ENCODE measurements around the gene IL10.
A peak's percentile ranks its signal among the peaks of the same experiment; 100 is the strongest.

The IL10 gene

DNA sequence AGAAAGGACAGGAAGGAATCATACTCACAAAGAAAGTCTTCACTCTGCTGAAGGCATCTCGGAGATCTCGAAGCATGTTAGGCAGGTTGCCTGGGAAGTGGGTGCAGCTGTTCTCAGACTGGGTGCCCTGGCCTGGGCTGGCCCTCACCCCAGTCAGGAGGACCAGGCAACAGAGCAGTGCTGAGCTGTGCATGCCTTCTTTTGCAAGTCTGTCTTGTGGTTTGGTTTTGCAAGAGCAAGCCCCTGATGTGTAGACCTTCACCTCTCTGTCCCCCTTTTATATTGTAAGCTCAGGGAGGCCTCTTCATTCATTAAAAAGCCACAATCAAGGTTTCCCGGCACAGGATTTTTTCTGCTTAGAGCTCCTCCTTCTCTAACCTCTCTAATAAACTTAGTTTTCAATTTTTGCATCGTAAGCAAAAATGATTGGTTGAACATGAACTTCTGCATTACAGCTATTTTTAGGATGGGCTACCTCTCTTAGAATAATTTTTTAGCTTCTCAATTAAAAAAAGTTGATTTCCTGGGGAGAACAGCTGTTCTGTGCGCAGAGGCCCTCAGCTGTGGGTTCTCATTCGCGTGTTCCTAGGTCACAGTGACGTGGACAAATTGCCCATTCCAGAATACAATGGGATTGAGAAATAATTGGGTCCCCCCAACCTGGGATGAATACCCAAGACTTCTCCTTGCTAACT, at the start of gene IL10:
IL10 (minus strand) TSS at position 252 of the 695 bp plus-strand sequence; CDS start at position 193, 59 bp downstream.
- Mint-ChIP-seq H3K27ac (ENCODE audit: low read depth) (peak within 1 kb of the TSS; percentile 73), H3K27me3 (no peaks in the 10 kb centered on the region), H3K4me3 (peak within 1 kb of the TSS; percentile 47), H3K9me3 (no peaks in the 10 kb centered on the region), H3K4me1 (peaks cover 60% of the 10 kb centered on the region), H3K36me3 (ENCODE audit: insufficient read depth) (peaks cover 2% of the 10 kb centered on the region)
- no peak for ATAC-seq (replicated peaks; ENCODE audit: extremely low read depth, poor library complexity, severe bottlenecking)
- no peak for DNase-seq (ENCODE audit: low spot score in 2 of 2)

DNA sequence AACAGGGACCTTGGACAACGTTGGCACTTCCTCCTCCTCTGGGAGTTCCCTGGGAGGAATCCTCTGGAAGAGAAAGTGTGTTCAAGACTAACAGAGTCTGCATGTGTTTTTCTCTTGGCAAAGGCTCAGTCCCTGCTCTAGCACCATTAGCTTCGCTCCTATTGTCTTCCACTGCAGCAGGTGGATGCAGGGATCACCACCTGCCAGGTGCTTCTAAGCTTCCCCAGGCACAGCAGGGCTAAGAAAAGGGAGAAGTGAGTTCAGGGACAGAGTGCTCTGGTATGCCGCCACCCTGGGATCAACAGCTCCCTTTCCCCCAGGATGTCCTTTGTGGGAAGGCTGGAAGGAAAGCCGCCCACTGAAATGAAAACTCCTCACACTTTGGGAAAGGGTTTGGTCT, 49.2 kb upstream of the IL10 start:
- Mint-ChIP-seq H3K9me3 (no peaks in the 10 kb centered on the region), H3K36me3 (ENCODE audit: insufficient read depth) (peaks cover 1% of the 10 kb centered on the region), H3K4me3 (no peak overlapping the region), H3K27ac (ENCODE audit: low read depth) (no peak overlapping the region), H3K27me3 (no peaks in the 10 kb centered on the region), H3K4me1 (peaks cover 18% of the 10 kb centered on the region)
- no peak for ATAC-seq (replicated peaks; ENCODE audit: extremely low read depth, poor library complexity, severe bottlenecking)
- no peak for DNase-seq (ENCODE audit: low spot score in 2 of 2)

DNA sequence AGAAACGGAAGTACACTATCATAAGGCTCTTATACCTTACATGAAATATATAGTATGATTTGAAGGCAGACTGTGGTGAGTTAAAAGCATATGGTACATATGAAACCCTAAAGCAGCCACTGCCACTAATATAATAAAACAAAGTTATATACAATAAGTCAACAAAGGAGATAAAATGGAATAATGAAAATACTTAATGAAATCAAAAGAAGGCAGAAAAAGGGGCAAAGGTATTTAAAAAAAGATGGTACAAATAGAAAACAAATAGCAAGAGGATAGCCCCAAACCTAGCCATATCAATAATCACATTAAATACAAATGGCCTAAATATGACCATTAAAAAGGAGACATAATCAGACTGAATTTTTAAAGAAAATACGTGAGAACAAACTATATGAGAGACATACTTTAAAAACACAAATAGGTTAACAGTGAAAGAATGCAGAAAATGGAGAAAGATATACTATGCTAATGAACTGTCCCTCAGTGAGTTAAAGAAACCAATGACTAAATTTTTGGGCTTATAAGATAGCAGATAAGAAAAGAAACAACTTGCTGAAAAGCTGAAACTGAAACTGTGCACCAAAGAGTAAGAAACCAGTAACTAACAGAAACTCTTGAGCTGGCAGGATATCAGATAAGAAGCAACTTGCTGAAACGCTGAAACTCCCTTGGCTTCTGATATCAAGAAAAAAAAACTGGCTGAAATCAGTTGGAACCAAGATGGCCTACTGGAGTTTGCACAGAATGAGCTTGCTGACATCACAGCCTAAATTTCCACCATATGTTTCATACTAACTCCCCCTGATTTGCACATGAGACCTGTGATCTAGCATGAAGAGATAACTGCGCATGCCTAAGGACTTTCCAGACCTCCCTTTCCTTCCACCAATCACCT, 44.3 kb upstream of the IL10 start:
- H3K4me1 Mint-ChIP-seq, result peaks cover 15% of the 10 kb centered on the region
- H3K36me3 Mint-ChIP-seq (ENCODE audit: insufficient read depth), result no peaks in the 10 kb centered on the region
- H3K27me3 Mint-ChIP-seq, result no peaks in the 10 kb centered on the region
- H3K9me3 Mint-ChIP-seq, result no peaks in the 10 kb centered on the region
- H3K27ac Mint-ChIP-seq (ENCODE audit: low read depth), result peak overlapping the region; percentile 75
- ATAC-seq (replicated peaks; ENCODE audit: extremely low read depth, poor library complexity, severe bottlenecking) (peak; percentile 85), DNase-seq (ENCODE audit: low spot score in 2 of 2) (no peak)
- peak overlapping the region; percentile 40 for H3K4me3 Mint-ChIP-seq

DNA sequence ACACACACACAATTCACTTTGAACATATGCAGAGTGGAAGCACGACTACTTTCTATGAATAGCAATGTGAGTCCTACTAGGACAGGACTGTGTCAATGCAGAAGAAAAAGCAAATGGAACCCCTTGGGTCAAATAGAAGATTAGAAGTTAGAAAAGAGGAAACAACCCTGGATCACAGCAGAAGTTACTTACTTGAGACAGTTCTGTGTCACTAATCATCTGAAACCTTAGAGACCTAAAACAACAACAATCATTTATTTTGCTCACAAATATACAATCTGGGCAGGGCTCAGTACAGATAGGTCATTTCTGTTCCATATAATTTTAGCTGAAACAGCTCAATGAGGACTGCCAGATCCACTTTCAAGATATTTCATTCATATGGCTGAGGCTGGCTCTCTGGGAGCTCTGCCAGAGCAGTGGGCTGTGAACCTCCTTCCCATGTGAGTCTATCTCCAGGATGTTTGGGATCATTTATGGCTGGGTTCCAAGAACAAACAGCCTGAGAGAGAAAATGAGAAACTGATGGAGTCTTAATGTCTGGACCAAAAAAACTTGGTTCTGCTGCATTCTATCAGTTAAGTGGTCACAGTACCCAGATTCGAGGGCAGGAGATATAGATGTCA, 42.5 kb upstream of the IL10 start:
- ATAC-seq (replicated peaks; ENCODE audit: extremely low read depth, poor library complexity, severe bottlenecking) (peak; percentile 8), DNase-seq (ENCODE audit: low spot score in 2 of 2) (no peak)
- H3K27ac Mint-ChIP-seq (ENCODE audit: low read depth), result no peak overlapping the region
- no peaks in the 10 kb centered on the region for H3K36me3 Mint-ChIP-seq (ENCODE audit: insufficient read depth)
- H3K9me3 Mint-ChIP-seq, result no peaks in the 10 kb centered on the region
- no peaks in the 10 kb centered on the region for H3K27me3 Mint-ChIP-seq
- no peak overlapping the region for H3K4me3 Mint-ChIP-seq
- peaks cover 15% of the 10 kb centered on the region for H3K4me1 Mint-ChIP-seq

DNA sequence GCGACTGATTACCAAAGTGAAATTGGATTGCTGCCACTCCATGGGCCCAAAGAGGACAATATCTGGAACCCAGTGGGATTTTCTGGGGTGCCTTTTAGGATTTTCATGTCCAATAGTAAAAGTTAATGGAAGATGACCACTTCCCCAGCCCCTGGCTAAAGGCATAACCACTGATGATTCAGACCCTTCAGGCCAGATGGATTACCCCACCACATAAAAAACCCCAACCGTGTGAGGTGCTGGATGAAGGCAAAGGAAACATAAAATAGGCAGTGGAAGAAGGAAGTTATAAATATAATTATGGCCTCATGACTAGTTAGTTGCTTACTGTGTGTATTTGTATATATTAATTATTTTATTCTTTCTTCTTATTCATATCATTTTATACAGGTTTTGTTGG, 40.2 kb upstream of the IL10 start:
- Mint-ChIP-seq H3K4me3 (no peak overlapping the region), H3K9me3 (no peaks in the 10 kb centered on the region), H3K27ac (ENCODE audit: low read depth) (no peak overlapping the region), H3K27me3 (no peaks in the 10 kb centered on the region), H3K4me1 (peaks cover 25% of the 10 kb centered on the region), H3K36me3 (ENCODE audit: insufficient read depth) (peaks cover 2% of the 10 kb centered on the region)
- no peak for ATAC-seq (replicated peaks; ENCODE audit: extremely low read depth, poor library complexity, severe bottlenecking)
- DNase-seq (ENCODE audit: low spot score in 2 of 2), result no peak

DNA sequence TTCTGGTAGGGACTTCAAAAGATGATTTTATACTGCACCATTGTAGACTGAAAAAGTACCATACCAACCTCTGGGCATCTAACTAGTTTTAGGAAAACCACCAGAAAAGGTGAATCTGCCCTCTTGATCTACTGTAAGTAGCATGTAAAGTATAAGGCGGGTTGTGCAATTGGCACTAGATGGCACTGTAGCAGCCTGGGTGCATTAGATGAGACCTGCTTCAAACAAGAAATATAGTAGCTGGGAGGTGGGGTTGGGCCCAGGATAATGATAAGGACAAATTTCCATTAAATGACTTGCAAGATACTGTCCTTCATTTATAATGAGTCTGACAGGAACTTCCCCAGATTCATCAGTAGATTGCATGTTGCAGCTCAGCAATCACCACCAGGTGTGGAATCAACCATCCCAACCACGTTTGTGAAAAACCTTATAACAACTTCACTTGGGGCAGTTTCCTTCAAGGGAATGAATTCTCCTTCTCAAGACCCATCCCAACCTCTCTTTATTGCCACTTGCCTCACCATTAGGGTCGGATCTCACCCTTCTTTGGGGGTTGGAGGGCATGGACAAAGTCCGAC, 37.3 kb upstream of the IL10 start:
- Mint-ChIP-seq H3K27me3 (no peaks in the 10 kb centered on the region), H3K4me3 (no peak overlapping the region), H3K9me3 (no peaks in the 10 kb centered on the region), H3K4me1 (peaks cover 20% of the 10 kb centered on the region), H3K36me3 (ENCODE audit: insufficient read depth) (peaks cover 2% of the 10 kb centered on the region), H3K27ac (ENCODE audit: low read depth) (no peak overlapping the region)
- ATAC-seq (replicated peaks; ENCODE audit: extremely low read depth, poor library complexity, severe bottlenecking) (peak; percentile 35), DNase-seq (ENCODE audit: low spot score in 2 of 2) (no peak)

DNA sequence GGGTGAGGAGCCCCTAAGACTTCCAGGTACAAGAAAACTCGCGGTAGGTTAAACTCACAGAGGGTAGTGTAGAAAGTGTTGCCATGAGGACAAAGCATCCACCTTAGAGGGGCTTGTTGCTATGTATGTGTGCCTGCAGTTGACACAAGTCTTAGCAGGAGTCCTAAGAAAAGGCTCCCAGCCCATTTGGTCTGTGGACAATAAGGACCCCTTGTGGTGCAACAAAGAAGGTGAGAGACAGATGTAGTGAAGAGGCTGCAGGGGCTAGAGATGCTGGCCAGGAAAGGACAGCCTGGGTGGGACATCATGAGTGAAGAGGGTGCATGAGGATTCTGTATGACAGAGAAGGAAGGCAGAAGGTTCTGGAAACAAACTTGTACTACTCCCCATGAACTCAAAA, 36.3 kb upstream of the IL10 start:
- Mint-ChIP-seq H3K4me3 (no peak overlapping the region), H3K9me3 (no peaks in the 10 kb centered on the region), H3K4me1 (peaks cover 29% of the 10 kb centered on the region), H3K27ac (ENCODE audit: low read depth) (peak overlapping the region; percentile 63), H3K36me3 (ENCODE audit: insufficient read depth) (peaks cover 2% of the 10 kb centered on the region), H3K27me3 (no peaks in the 10 kb centered on the region)
- ATAC-seq (replicated peaks; ENCODE audit: extremely low read depth, poor library complexity, severe bottlenecking) (peak; percentile 75), DNase-seq (ENCODE audit: low spot score in 2 of 2) (peak in 1 of 2 donors; percentile 42)

DNA sequence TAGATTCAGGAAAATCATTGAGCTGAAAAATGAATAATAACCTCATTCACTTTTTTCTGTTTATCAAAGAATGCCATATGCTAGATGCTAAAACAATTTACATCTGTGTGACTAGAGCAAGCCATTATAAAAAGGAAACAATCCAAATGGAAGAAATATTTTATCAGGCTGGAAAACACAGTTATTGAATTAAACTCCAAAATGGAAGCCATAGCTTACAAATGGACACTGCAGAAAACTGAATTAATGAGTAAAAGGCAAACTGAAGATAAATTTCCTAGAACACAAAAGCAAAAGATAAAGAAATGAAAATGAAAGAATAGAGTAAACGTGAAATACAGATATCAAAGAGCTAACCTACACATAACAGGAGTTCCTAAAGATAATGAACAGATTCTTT, 33.1 kb upstream of the IL10 start:
- ATAC-seq (replicated peaks; ENCODE audit: extremely low read depth, poor library complexity, severe bottlenecking) (no peak), DNase-seq (ENCODE audit: low spot score in 2 of 2) (no peak)
- Mint-ChIP-seq H3K27me3 (no peaks in the 10 kb centered on the region), H3K9me3 (no peaks in the 10 kb centered on the region), H3K36me3 (ENCODE audit: insufficient read depth) (peaks cover 7% of the 10 kb centered on the region), H3K4me1 (peaks cover 52% of the 10 kb centered on the region), H3K27ac (ENCODE audit: low read depth) (peak overlapping the region; percentile 88), H3K4me3 (no peak overlapping the region)

DNA sequence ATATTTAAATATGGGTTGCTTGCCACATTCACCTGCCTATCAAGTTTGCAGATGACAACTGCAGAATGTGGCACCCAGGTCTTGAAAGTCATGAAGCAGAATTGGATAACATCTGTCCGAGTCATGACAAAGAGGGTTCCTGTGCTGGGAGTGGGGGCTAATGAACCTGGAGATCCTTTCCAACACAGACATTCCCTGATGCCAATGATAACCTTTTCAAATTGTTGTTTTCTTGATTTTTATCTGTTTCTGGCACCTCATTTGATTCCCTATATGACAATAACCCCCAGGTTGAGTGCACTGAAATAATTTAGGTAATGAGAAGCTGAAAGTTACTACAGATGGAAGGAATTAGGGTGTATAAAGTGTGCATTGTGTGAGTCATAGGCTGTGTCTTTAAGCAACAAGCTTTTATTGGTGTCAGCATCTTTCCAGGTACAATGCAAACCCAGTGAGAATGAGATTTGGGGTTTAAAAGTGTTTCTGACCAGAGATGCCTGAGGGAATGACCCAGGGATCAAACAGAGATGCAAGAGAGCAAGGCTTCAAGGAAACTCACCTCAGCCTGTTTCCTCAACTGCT, 32.0 kb upstream of the IL10 start:
- Mint-ChIP-seq H3K27ac (ENCODE audit: low read depth) (peak overlapping the region; percentile 88), H3K36me3 (ENCODE audit: insufficient read depth) (peaks cover 7% of the 10 kb centered on the region), H3K4me1 (peaks cover 52% of the 10 kb centered on the region), H3K4me3 (peak overlapping the region; percentile 5), H3K9me3 (no peaks in the 10 kb centered on the region), H3K27me3 (no peaks in the 10 kb centered on the region)
- DNase-seq (ENCODE audit: low spot score in 2 of 2) (no peak), ATAC-seq (replicated peaks; ENCODE audit: extremely low read depth, poor library complexity, severe bottlenecking) (no peak)

DNA sequence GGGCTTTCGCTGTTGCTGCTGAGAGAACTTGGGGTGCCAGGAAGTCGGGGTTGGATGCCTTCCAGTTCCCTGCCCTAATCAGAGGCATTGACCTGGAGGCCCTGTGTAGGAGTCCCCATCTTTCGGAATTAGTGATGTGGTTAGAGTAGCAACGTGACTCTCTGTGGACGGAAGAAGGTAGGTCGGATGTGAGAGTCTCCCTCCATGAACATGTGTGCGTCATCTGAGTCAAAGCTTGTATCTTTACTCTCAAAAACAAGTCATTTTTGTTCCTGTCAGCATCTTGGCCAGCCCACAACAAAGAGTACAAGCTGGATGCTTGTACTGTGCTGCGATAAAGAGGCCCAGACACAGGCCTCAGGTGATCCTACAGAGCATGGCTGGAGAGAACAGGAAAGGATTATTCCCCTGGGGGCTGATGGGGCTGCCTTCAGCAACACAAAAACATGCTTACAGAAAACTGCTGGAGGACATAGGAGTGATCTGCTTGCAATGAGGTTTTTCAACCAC, 31.0 kb upstream of the IL10 start:
- H3K36me3 Mint-ChIP-seq (ENCODE audit: insufficient read depth), result peaks cover 5% of the 10 kb centered on the region
- peaks cover 52% of the 10 kb centered on the region for H3K4me1 Mint-ChIP-seq
- DNase-seq (ENCODE audit: low spot score in 2 of 2), result peak; percentile 63 to 83
- H3K27me3 Mint-ChIP-seq, result no peaks in the 10 kb centered on the region
- H3K4me3 Mint-ChIP-seq, result peak overlapping the region; percentile 5
- peak; percentile 98 for ATAC-seq (replicated peaks; ENCODE audit: extremely low read depth, poor library complexity, severe bottlenecking)
- peak overlapping the region; percentile 88 for H3K27ac Mint-ChIP-seq (ENCODE audit: low read depth)
- no peaks in the 10 kb centered on the region for H3K9me3 Mint-ChIP-seq

DNA sequence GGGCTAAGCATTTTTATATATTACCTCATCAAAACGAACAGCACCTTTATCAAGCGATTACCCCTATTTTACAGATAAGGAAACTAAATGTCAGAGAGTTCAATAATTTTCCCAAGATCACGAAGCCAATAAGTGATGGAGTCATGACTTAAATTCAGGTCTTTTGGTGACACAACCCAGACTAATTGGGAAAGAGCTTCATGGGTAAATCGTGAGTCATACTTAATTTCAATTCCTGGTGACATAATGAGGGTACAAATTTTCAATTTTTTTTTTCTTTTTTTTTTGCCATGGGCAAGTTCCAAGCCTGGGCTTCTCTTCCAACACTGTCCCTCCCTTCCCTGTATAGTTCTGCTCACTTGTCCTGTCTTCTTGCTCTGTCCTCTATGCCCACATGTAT, 30.1 kb upstream of the IL10 start:
- H3K9me3 Mint-ChIP-seq, result no peaks in the 10 kb centered on the region
- no peaks in the 10 kb centered on the region for H3K27me3 Mint-ChIP-seq
- H3K27ac Mint-ChIP-seq (ENCODE audit: low read depth), result peak overlapping the region; percentile 88
- peaks cover 5% of the 10 kb centered on the region for H3K36me3 Mint-ChIP-seq (ENCODE audit: insufficient read depth)
- DNase-seq (ENCODE audit: low spot score in 2 of 2) (no peak), ATAC-seq (replicated peaks; ENCODE audit: extremely low read depth, poor library complexity, severe bottlenecking) (no peak)
- H3K4me3 Mint-ChIP-seq, result no peak overlapping the region
- peaks cover 55% of the 10 kb centered on the region for H3K4me1 Mint-ChIP-seq

DNA sequence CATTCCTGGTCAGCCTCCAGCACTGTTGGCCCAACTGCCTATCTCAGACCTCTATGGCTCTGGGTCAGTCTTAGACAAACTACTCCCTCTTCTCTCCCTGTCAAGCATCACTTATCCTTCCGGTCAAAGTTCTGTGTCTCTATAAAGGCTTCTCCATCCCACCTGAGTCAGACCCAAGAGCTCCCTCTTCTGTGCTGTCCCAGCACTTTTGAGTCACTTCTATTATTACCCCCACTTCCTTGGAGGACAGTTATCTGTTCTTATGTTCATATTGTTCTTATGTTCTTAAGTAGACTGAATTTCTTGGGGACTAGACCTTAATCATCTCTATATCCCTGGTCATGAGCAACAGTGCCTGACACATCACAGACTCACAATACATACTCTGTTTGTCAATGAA, 29.2 kb upstream of the IL10 start:
- Mint-ChIP-seq H3K9me3 (no peaks in the 10 kb centered on the region), H3K36me3 (ENCODE audit: insufficient read depth) (peaks cover 5% of the 10 kb centered on the region), H3K4me1 (peaks cover 51% of the 10 kb centered on the region), H3K27ac (ENCODE audit: low read depth) (peak overlapping the region; percentile 88), H3K4me3 (no peak overlapping the region), H3K27me3 (no peaks in the 10 kb centered on the region)
- no peak for ATAC-seq (replicated peaks; ENCODE audit: extremely low read depth, poor library complexity, severe bottlenecking)
- DNase-seq (ENCODE audit: low spot score in 2 of 2), result no peak
